GM23338 (cell line): ENCODE results near the gene RNU5D-1. TPM values are rescaled to one million over a fixed set of nuclear protein-coding genes. Genes with fewer than 3 reads are reported as not detected.

Source experiments
- ATAC-seq: fragments of 200-7000 bp; cut with Tn5 transposase; 3 replicates; pipeline ENCODE4 v1.9.1; 2020
- DNase-seq: peaks from one replicate; pipeline ENCODE4 v3.0.0-alpha.2; 2015; ENCODE audit warnings: low spot score
- H2AFZ ChIP-seq: fragments of 200-600 bp; sonication (generic); 2 replicates; pipeline ENCODE4 v1.8.0; 2016; ENCODE audit warnings: antibody characterized with exemption, mild to moderate bottlenecking, moderate library complexity
- H3F3A ChIP-seq: fragments of 200-600 bp; sonication (generic); replicated peaks from 2 replicates; pipeline ENCODE4 v1.8.0; 2017; ENCODE audit warnings: antibody characterized with exemption, mixed run types, low read depth
- H3K27ac ChIP-seq: fragments of 200-600 bp; sonication (generic); 2 replicates; pipeline ENCODE4 v1.6.1; 2016; ENCODE audit warnings: low read depth
- H3K27me3 ChIP-seq: fragments of 200-600 bp; sonication (generic); 2 replicates; pipeline ENCODE4 v1.8.0; 2016; ENCODE audit warnings: mild to moderate bottlenecking, mixed run types, moderate library complexity; ENCODE audit not compliant: insufficient read depth
- H3K36me3 ChIP-seq: fragments of 200-600 bp; sonication (generic); 2 replicates; pipeline ENCODE4 v1.8.0; 2016; ENCODE audit warnings: mild to moderate bottlenecking; ENCODE audit not compliant: insufficient read depth
- H3K4me1 ChIP-seq: fragments of 200-600 bp; sonication (generic); 2 replicates; pipeline ENCODE4 v1.8.0; 2016; ENCODE audit warnings: mild to moderate bottlenecking, moderate library complexity; ENCODE audit not compliant: insufficient read depth
- H3K4me2 ChIP-seq: fragments of 200-600 bp; sonication (generic); 2 replicates; pipeline ENCODE4 v1.7.1; 2017; ENCODE audit warnings: mixed run types
- H3K4me3 ChIP-seq: fragments of 200-600 bp; sonication (generic); 2 replicates; pipeline ENCODE4 v1.6.1; 2016; ENCODE audit warnings: mixed run types
- H3K79me2 ChIP-seq: fragments of 200-600 bp; sonication (generic); replicated peaks from 2 replicates; pipeline ENCODE4 v1.8.0; 2017; ENCODE audit warnings: mild to moderate bottlenecking; ENCODE audit not compliant: insufficient read depth
- H3K9me2 ChIP-seq: fragments of 200-600 bp; sonication (generic); 2 replicates; pipeline ENCODE4 v1.8.0; 2017; ENCODE audit not compliant: insufficient read depth
- H4K20me1 ChIP-seq: fragments of 200-600 bp; sonication (generic); replicated peaks from 2 replicates; pipeline ENCODE4 v1.8.0; 2017; ENCODE audit warnings: mild to moderate bottlenecking; ENCODE audit not compliant: insufficient read depth
- H3K27ac Mint-ChIP-seq: 2 replicates; pipeline ENCODE4 v1.8.0; 2020; ENCODE audit warnings: inconsistent platforms, mild to moderate bottlenecking, moderate library complexity, mixed read lengths
- H3K27me3 Mint-ChIP-seq: 3 replicates; pipeline ENCODE4 v1.8.0; 2022; ENCODE audit warnings: low read depth, mild to moderate bottlenecking, moderate library complexity, mixed read lengths, inconsistent platforms; ENCODE audit not compliant: insufficient read depth, poor library complexity
- H3K36me3 Mint-ChIP-seq: 3 replicates; pipeline ENCODE4 v1.8.0; 2021; ENCODE audit warnings: low read depth, mild to moderate bottlenecking, inconsistent platforms, moderate library complexity, mixed read lengths
- H3K4me1 Mint-ChIP-seq: 3 replicates; pipeline ENCODE4 v1.8.0; 2020; ENCODE audit warnings: mild to moderate bottlenecking, inconsistent platforms, mixed read lengths
- H3K4me3 Mint-ChIP-seq: 3 replicates; pipeline ENCODE4 v1.8.0; 2021; ENCODE audit warnings: moderate library complexity, mild to moderate bottlenecking, inconsistent platforms, mixed read lengths
- H3K9me3 Mint-ChIP-seq: 3 replicates; pipeline ENCODE4 v1.8.0; 2020; ENCODE audit warnings: moderate library complexity, mild to moderate bottlenecking, inconsistent platforms, mixed read lengths
- CREB1 ChIP-seq: fragments of 250-450 bp; sonication (Bioruptor Pico); IDR thresholded peaks from 2 replicates; pipeline ENCODE4 v1.5.0; 2020; ENCODE audit warnings: low read depth, mild to moderate bottlenecking, moderate library complexity
- ETS1 ChIP-seq: IDR thresholded peaks from 2 replicates; pipeline ENCODE4 v1.6.1; 2016; ENCODE audit warnings: antibody characterized with exemption
- NANOG ChIP-seq: IDR thresholded peaks from 2 replicates; pipeline ENCODE4 v1.6.1; 2016; ENCODE audit warnings: antibody characterized with exemption, borderline replicate concordance
- POLR2AphosphoS5 ChIP-seq: IDR thresholded peaks from 2 replicates; pipeline ENCODE4 v1.6.1; 2016; ENCODE audit warnings: antibody characterized with exemption, low read depth
- REST ChIP-seq: IDR thresholded peaks from one replicate; pipeline ENCODE4 v1.6.1; 2018; ENCODE audit warnings: antibody characterized with exemption; ENCODE audit not compliant: unreplicated experiment
- STAT1 ChIP-seq: IDR thresholded peaks from one replicate; pipeline ENCODE4 v1.6.1; 2016; ENCODE audit warnings: antibody characterized with exemption; ENCODE audit not compliant: unreplicated experiment
- ZNF114 ChIP-seq: fragments of 250-450 bp; sonication (Bioruptor Pico); IDR thresholded peaks from 2 replicates; pipeline ENCODE4 v1.5.0; 2020; ENCODE audit warnings: mild to moderate bottlenecking, moderate library complexity
- polyA plus RNA-seq: library from polyadenylated mRNA; unstranded; fragments of >200 nt; fragmentation: Nextera tagmentation; extraction: Ambion mirVana; gene quantifications from 2 replicates; pipeline ENCODE4 v1.2.1, GENCODE V29; 2016
- total RNA-seq: library from RNA; depleted of rRNA; stranded (reverse); fragments of >200 nt; shearing (Covaris generic); gene quantifications from 2 replicates; pipeline ENCODE4 v1.2.3, GENCODE V29; 2014

Gene RNU5D-1
- total and polyA plus RNA-seq, 2 experiments from 2014 or later: not detected

- TF ChIP-seq REST: no peak
- TF ChIP-seq ETS1: no peak
- no peak for TF ChIP-seq STAT1
- no peak for TF ChIP-seq ZNF114 (CRISPR knock-in tag)
- no peak for TF ChIP-seq CREB1 (CRISPR knock-in tag)
- TF ChIP-seq NANOG: no peak
Observed at GRCh38 chr1:44776730-44777068, 45.7 kb upstream of the RNU5D-1 start (continued).

GRCh38 chr1:44775930-44776729 is 45.2 kb upstream of the RNU5D-1 start:
- H3K4me1 Mint-ChIP-seq: peaks cover 20% of the 10 kb centered on the region
- peak; percentile 18; the same call in 1 of the 2 replicates for TF ChIP-seq POLR2AphosphoS5
- no peak for TF ChIP-seq CREB1 (CRISPR knock-in tag)
- no peaks in the 10 kb centered on the region for H3K27me3 ChIP-seq
- peak overlapping the region; percentile 100 for H3K4me2 ChIP-seq
- no peak for DNase-seq
- H3K9me2 ChIP-seq: no peaks in the 10 kb centered on the region
- peaks cover 35% of the 10 kb centered on the region for H4K20me1 ChIP-seq
- no peak for ATAC-seq
- peaks cover 37% of the 10 kb centered on the region for H3K36me3 ChIP-seq
- peak overlapping the region; percentile 87 for H3K4me3 Mint-ChIP-seq
- H3K27me3 Mint-ChIP-seq: peaks cover 25% of the 10 kb centered on the region
- peak overlapping the region; percentile 99 for H3K4me3 ChIP-seq
- peaks cover 15% of the 10 kb centered on the region for H3K4me1 ChIP-seq
- H3K27ac Mint-ChIP-seq: peak overlapping the region; percentile 97
- no peaks in the 10 kb centered on the region; the same call in 2 of the 3 replicates for H3K9me3 Mint-ChIP-seq
- peaks cover 55% of the 10 kb centered on the region for H3K36me3 Mint-ChIP-seq
- peaks cover 59% of the 10 kb centered on the region for H3F3A ChIP-seq
- H3K27ac ChIP-seq: peak overlapping the region; percentile 90
- no peak overlapping the region for H2AFZ ChIP-seq
- peaks cover 43% of the 10 kb centered on the region for H3K79me2 ChIP-seq
